ENCODE measurements around the gene ZCCHC8.
"Not testable (repeated sequence)": the region's sequence is repeated elsewhere in the genome, so short reads cannot be mapped to it uniquely, and the experiment has no call there.

Gene ZCCHC8

GRCh38 chr12:122469856-122470255, 30.9 kb downstream of the ZCCHC8 start:
- DNase-seq, result not testable (repeated sequence)

- no peak for DNase-seq
Measured at GRCh38 chr12:122467983-122468382, 32.7 kb downstream of the ZCCHC8 start.

GRCh38 chr12:122464317-122465042, 36.3 kb downstream of the ZCCHC8 start:
- peak; percentile 93 for DNase-seq

GRCh38 chr12:122460641-122461040, 40.1 kb downstream of the ZCCHC8 start:
- DNase-seq, result no peak

GRCh38 chr12:122460061-122460460, 40.7 kb downstream of the ZCCHC8 start:
- no peak for DNase-seq

GRCh38 chr12:122459211-122459610, 41.5 kb downstream of the ZCCHC8 start:
- DNase-seq, result no peak

- DNase-seq, result no peak
Measured at GRCh38 chr12:122458105-122459035, 42.4 kb downstream of the ZCCHC8 start.

- DNase-seq, result no peak
Measured at GRCh38 chr12:122457627-122458026, 43.1 kb downstream of the ZCCHC8 start.

GRCh38 chr12:122454739-122455138, 46.0 kb downstream of the ZCCHC8 start:
- no peak for DNase-seq

- no peak for DNase-seq
Measured at GRCh38 chr12:122454250-122454721, 46.4 kb downstream of the ZCCHC8 start.

GRCh38 chr12:122452701-122453285, 47.9 kb downstream of the ZCCHC8 start:
- no peak for DNase-seq

GRCh38 chr12:122449317-122449716, 51.4 kb downstream of the ZCCHC8 start:
- DNase-seq, result peak; percentile 93

- not testable (repeated sequence) for DNase-seq
Measured at GRCh38 chr12:122447825-122448224, 52.9 kb downstream of the ZCCHC8 start.

- not testable (repeated sequence) for DNase-seq
Measured at GRCh38 chr12:122446390-122446789, 54.3 kb downstream of the ZCCHC8 start.

- DNase-seq, result not testable (repeated sequence)
Measured at GRCh38 chr12:122444071-122444470, 56.7 kb downstream of the ZCCHC8 start.

- DNase-seq, result not testable (repeated sequence)
Measured at GRCh38 chr12:122438822-122439221, 61.9 kb downstream of the ZCCHC8 start.

- peak; percentile 47 for DNase-seq
Measured at GRCh38 chr12:122437656-122438121, 63.0 kb downstream of the ZCCHC8 start.

GRCh38 chr12:122435186-122435585, 65.5 kb downstream of the ZCCHC8 start:
- no peak for DNase-seq

GRCh38 chr12:122429043-122429442, 71.7 kb downstream of the ZCCHC8 start:
- DNase-seq, result not testable (repeated sequence)

GRCh38 chr12:122427403-122427802, 73.3 kb downstream of the ZCCHC8 start:
- no peak for DNase-seq

GRCh38 chr12:122423258-122424165, 77.2 kb downstream of the ZCCHC8 start:
- DNase-seq, result no peak

- DNase-seq, result peak; percentile 74
Measured at GRCh38 chr12:122422730-122423257, 77.9 kb downstream of the ZCCHC8 start.
